Heart left ventricle (tissue), 13 donors: ENCODE results near the gene SPATS2L.

Source experiments
- POLR2A ChIP-seq, 2 donors: fragments of 450-650 bp; IDR thresholded peaks; one replicate each; pipeline ENCODE4 v1.6.1; 2017; ENCODE audit warnings: antibody characterized with exemption in 2 of 2, mild to moderate bottlenecking in 2 of 2, moderate library complexity in 2 of 2
- TF ChIP-seq, protein P1 (sequence below), 12 donors: fragments of 200-600 bp; sonication (generic) in 4 of 12; IDR thresholded peaks; one replicate each; pipeline versions ENCODE4 v1.5.0 to v1.8.0; 2018 to 2022; ENCODE audit warnings: antibody characterized with exemption in 12 of 12, mild to moderate bottlenecking in 5 of 12
- donor health status: ischemic (EF 13 %, LVEDD 7.1; RV severe dilation, severe dysfunction).
- donor health status: DM: no; HTN: yes; CAD: no.
- donor health status: DM: no; HTN: no; CAD: no.
- donor health status: ischemic (EF 25% LVEDD 6.9; RV normal size, moderate dysfunction).
- donor health status: ischemic (EF 25% LVEDD 5.7; RV mildly dilated, moderate dysfunction).
- donor health status: ischemic (EF 35%, LVEDD 5.7; RV mildly dilated, moderate dysfunction).
- donor health status: nonischemic (EF 11% LVEDD 7.7; RV severe dilation, severe dysfunction).
- donor health status: DM: yes; HTN: yes; CAD: no.
- donor health status: PGD.
- donor health status: ischemic (EF 29% LVEDD 5.4; RV normal size, mild dysfunction).
- donor health status: nonischemic (EF 23%, LVEDD 6.1; RV moderate dilation, normal function).

- TF ChIP-seq, protein P1, sequence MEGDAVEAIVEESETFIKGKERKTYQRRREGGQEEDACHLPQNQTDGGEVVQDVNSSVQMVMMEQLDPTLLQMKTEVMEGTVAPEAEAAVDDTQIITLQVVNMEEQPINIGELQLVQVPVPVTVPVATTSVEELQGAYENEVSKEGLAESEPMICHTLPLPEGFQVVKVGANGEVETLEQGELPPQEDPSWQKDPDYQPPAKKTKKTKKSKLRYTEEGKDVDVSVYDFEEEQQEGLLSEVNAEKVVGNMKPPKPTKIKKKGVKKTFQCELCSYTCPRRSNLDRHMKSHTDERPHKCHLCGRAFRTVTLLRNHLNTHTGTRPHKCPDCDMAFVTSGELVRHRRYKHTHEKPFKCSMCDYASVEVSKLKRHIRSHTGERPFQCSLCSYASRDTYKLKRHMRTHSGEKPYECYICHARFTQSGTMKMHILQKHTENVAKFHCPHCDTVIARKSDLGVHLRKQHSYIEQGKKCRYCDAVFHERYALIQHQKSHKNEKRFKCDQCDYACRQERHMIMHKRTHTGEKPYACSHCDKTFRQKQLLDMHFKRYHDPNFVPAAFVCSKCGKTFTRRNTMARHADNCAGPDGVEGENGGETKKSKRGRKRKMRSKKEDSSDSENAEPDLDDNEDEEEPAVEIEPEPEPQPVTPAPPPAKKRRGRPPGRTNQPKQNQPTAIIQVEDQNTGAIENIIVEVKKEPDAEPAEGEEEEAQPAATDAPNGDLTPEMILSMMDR (IDR thresholded peaks at IDR 0.05) = no peak
- no peak for TF ChIP-seq POLR2A (IDR thresholded peaks at IDR 0.05)
Measured at GRCh38 chr2:200431996-200432705, 125.7 kb downstream of the SPATS2L start.
